Uterus (tissue), 4 donors: Measurements from ENCODE around the gene CXXC5. TPM values are rescaled to one million over a fixed set of nuclear protein-coding genes. Genes with fewer than 3 reads are reported as not detected.

Experiments
- DNase-seq, 2 donors: peaks; one replicate each; pipeline ENCODE4 v3.0.0-alpha.2; 2019 to 2020
- H3K27ac ChIP-seq, 2 donors: fragments of 200-600 bp; sonication (generic); 1 replicate in 1 of 2; 2 replicates in 1 of 2; pipeline ENCODE4 v1.5.1; 2016 to 2018
- H3K27me3 ChIP-seq, 2 donors: fragments of 200-600 bp; sonication (generic); one replicate each; pipeline ENCODE4 v1.5.1; 2018 to 2019; ENCODE audit warnings: control low read depth in 1 of 2
- H3K36me3 ChIP-seq, 2 donors: fragments of 200-600 bp; sonication (generic); one replicate each; pipeline ENCODE4 v1.5.1; 2019; ENCODE audit warnings: control low read depth in 1 of 2
- H3K4me1 ChIP-seq, 2 donors: fragments of 200-600 bp; sonication (generic); one replicate each; pipeline ENCODE4 v1.5.1; 2018 to 2019; ENCODE audit warnings: control low read depth in 1 of 2
- H3K4me3 ChIP-seq, 2 donors: fragments of 200-600 bp; sonication (generic); 1 replicate in 1 of 2; 2 replicates in 1 of 2; pipeline ENCODE4 v1.5.1; 2018 to 2019; ENCODE audit warnings: mild to moderate bottlenecking in 1 of 2
- H3K9me3 ChIP-seq, 2 donors: fragments of 200-600 bp; sonication (generic); one replicate each; pipeline ENCODE4 v1.5.1; 2019; ENCODE audit warnings: control low read depth in 1 of 2
- CTCF ChIP-seq, 4 experiments: fragments of 200-600 bp in 2 of 4; fragments of 450-650 bp in 2 of 4; sonication (generic) in 2 of 4; IDR thresholded peaks; one replicate each; pipeline ENCODE4 v1.5.1; 2016 to 2019; ENCODE audit warnings: antibody characterized with exemption in 4 of 4, mild to moderate bottlenecking in 2 of 4, moderate library complexity in 1 of 4
- POLR2A ChIP-seq, 2 donors: fragments of 450-650 bp; IDR thresholded peaks; one replicate each; pipeline ENCODE4 v1.6.1; 2016; ENCODE audit warnings: antibody characterized with exemption in 2 of 2, mild to moderate bottlenecking in 1 of 2, moderate library complexity in 1 of 2
- intact Hi-C: fragments of 100-400 bp; cut with DNase I; formaldehyde crosslinking; loops from one replicate; pipeline ENCODE4 v1.15.1; 2023; ENCODE audit warnings: low total_unique reads
- total RNA-seq, 4 donors: library from RNA; depleted of rRNA in 3 of 4; stranded (reverse); fragments of >200 nt in 3 of 4; gene quantifications; one replicate each; pipeline versions ENCODE4 v1.1.0 to v1.2.4, GENCODE V29; 2014 to 2023
- donor health status: DM: yes; HTN: yes; CAD: no.

CXXC5 gene
- total RNA-seq, 4 donors from 2014 or later = 3.3 to 51.3 (median 35.0) TPM

GRCh38 chr5:139682016-139682975 is 34.1 kb downstream of the CXXC5 start:
- H3K36me3 ChIP-seq = no peaks in the 10 kb centered on the region
- no peaks in the 10 kb centered on the region for H3K27me3 ChIP-seq
- intact Hi-C loops = no loop called here
- DNase-seq = no peak
- no peak overlapping the region for H3K4me3 ChIP-seq
- TF ChIP-seq CTCF (IDR thresholded peaks at IDR 0.05) (no peak), POLR2A (IDR thresholded peaks at IDR 0.05) (no peak)
- no peak overlapping the region for H3K27ac ChIP-seq
- H3K9me3 ChIP-seq = no peaks in the 10 kb centered on the region
- H3K4me1 ChIP-seq = peaks cover 0 to 2% of the 10 kb centered on the region in 2 donors

GRCh38 chr5:139683295-139684271 is 35.4 kb downstream of the CXXC5 start:
- intact Hi-C loops = no loop called here
- H3K36me3 ChIP-seq = no peaks in the 10 kb centered on the region
- no peaks in the 10 kb centered on the region for H3K9me3 ChIP-seq
- H3K27me3 ChIP-seq = no peaks in the 10 kb centered on the region
- no peaks in the 10 kb centered on the region for H3K4me1 ChIP-seq
- DNase-seq = no peak
- TF ChIP-seq CTCF (IDR thresholded peaks at IDR 0.05) (no peak), POLR2A (IDR thresholded peaks at IDR 0.05) (no peak)
- no peak overlapping the region for H3K27ac ChIP-seq
- H3K4me3 ChIP-seq = no peak overlapping the region

GRCh38 chr5:139684350-139684880 is 36.3 kb downstream of the CXXC5 start:
- H3K4me3 ChIP-seq = no peak overlapping the region

More at GRCh38 chr5:139684350-139684880, 36.3 kb downstream of the CXXC5 start:
- no peak for TF ChIP-seq CTCF (IDR thresholded peaks at IDR 0.05)
- no peak for TF ChIP-seq POLR2A (IDR thresholded peaks at IDR 0.05)
- Histone ChIP-seq H3K9me3 (no peaks in the 10 kb centered on the region), H3K27ac (no peak overlapping the region), H3K27me3 (no peaks in the 10 kb centered on the region), H3K36me3 (no peaks in the 10 kb centered on the region), H3K4me1 (no peaks in the 10 kb centered on the region)
- no peak for DNase-seq
- intact Hi-C loops = no loop called here
